ENCODE results near the gene SGSH.

DNA sequence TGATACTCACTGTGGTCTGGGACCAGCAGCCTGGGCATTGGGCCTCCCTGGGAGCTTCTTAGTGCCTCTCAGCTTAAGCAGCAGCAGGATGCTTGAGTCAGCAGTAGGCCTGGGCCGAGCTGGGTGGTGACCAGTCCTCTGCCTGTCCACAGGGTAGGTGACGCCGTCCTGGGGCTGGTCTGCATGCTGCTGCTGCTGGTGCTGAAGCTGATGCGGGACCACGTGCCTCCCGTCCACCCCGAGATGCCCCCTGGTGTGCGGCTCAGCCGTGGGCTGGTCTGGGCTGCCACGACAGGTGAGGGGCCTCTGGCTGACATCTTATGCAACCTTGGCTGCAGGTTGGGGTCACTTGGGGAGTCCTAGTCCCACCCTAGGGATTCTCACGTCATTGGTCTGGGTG lies 7.5 kb upstream of the SGSH start:
- TF ChIP-seq, protein P1, sequence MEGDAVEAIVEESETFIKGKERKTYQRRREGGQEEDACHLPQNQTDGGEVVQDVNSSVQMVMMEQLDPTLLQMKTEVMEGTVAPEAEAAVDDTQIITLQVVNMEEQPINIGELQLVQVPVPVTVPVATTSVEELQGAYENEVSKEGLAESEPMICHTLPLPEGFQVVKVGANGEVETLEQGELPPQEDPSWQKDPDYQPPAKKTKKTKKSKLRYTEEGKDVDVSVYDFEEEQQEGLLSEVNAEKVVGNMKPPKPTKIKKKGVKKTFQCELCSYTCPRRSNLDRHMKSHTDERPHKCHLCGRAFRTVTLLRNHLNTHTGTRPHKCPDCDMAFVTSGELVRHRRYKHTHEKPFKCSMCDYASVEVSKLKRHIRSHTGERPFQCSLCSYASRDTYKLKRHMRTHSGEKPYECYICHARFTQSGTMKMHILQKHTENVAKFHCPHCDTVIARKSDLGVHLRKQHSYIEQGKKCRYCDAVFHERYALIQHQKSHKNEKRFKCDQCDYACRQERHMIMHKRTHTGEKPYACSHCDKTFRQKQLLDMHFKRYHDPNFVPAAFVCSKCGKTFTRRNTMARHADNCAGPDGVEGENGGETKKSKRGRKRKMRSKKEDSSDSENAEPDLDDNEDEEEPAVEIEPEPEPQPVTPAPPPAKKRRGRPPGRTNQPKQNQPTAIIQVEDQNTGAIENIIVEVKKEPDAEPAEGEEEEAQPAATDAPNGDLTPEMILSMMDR (IDR thresholded peaks at IDR 0.05): no peak
- TF ChIP-seq POLR2A (IDR thresholded peaks at IDR 0.05) (no peak), EP300 (IDR thresholded peaks at IDR 0.05) (no peak)

Measured in sigmoid colon (tissue), 4 donors.